ENCODE results near the gene DCLK1. TPM values are rescaled to one million over a fixed set of nuclear protein-coding genes. Genes with fewer than 3 reads are reported as not detected.

The DCLK1 gene
- total and polyA plus RNA-seq, 7 donors: 1.2 to 64.8 (median 10.2) TPM

- H3K4me3 ChIP-seq: no peak overlapping the region
- H3K36me3 ChIP-seq: no peaks in the 10 kb centered on the region
- intact Hi-C loops (cut with DNase I): no loop called here
- 12 to 36% methylated on average over 1 of the region's 1 CpG for WGBS, 2 donors
- TF ChIP-seq POLR2A (IDR thresholded peaks at IDR 0.05): no peak
- TF ChIP-seq EP300 (IDR thresholded peaks at IDR 0.05): no peak
- no peak for TF ChIP-seq POLR2AphosphoS5 (IDR thresholded peaks at IDR 0.05)
- no peak for TF ChIP-seq CTCF (IDR thresholded peaks at IDR 0.05)
- no peak overlapping the region for H3K27ac ChIP-seq
- no peaks in the 10 kb centered on the region for H3K9me3 ChIP-seq
- peaks cover 0 to 10% (median 7%) of the 10 kb centered on the region in 4 donors for H3K4me1 ChIP-seq
- DNase-seq: no peak
- H3K27me3 ChIP-seq: no peaks in the 10 kb centered on the region
These were observed 3.5 kb upstream of the DCLK1 start for GRCh38 chr13:36134632-36135031.

- Histone ChIP-seq H3K27ac (no peak overlapping the region), H3K4me1 (peaks cover 0 to 10% (median 7%) of the 10 kb centered on the region in 4 donors), H3K9me3 (no peaks in the 10 kb centered on the region), H3K4me3 (no peak overlapping the region), H3K27me3 (no peaks in the 10 kb centered on the region), H3K36me3 (no peaks in the 10 kb centered on the region)
- TF ChIP-seq POLR2A (IDR thresholded peaks at IDR 0.05) (no peak), CTCF (IDR thresholded peaks at IDR 0.05) (no peak), EP300 (IDR thresholded peaks at IDR 0.05) (no peak), POLR2AphosphoS5 (IDR thresholded peaks at IDR 0.05) (no peak)
- WGBS, 2 donors: 75 to 78% methylated on average over 5 of the region's 5 CpGs
- intact Hi-C loops (cut with DNase I): no loop called here
- DNase-seq: no peak
These were observed 2.9 kb upstream of the DCLK1 start for GRCh38 chr13:36133950-36134626.

GRCh38 chr13:36132376-36132775 lies 1.2 kb upstream of the DCLK1 start:
- H3K27ac ChIP-seq: peak overlapping the region in 1 of 4 donors; percentile 55
- H3K36me3 ChIP-seq: no peaks in the 10 kb centered on the region
- no peak for TF ChIP-seq POLR2AphosphoS5 (IDR thresholded peaks at IDR 0.05)
- no peak for TF ChIP-seq CTCF (IDR thresholded peaks at IDR 0.05)
- no peak for TF ChIP-seq POLR2A (IDR thresholded peaks at IDR 0.05)
- TF ChIP-seq EP300 (IDR thresholded peaks at IDR 0.05): no peak
- H3K27me3 ChIP-seq: no peaks in the 10 kb centered on the region
- intact Hi-C loops (cut with DNase I): no loop called here
- H3K4me3 ChIP-seq: no peak overlapping the region
- no peak for DNase-seq
- H3K9me3 ChIP-seq: no peaks in the 10 kb centered on the region
- WGBS, 2 donors: 89 to 94% methylated on average over 1 of the region's 1 CpG
- H3K4me1 ChIP-seq: peaks cover 0 to 10% (median 7%) of the 10 kb centered on the region in 4 donors

- Histone ChIP-seq H3K4me1 (peaks cover 0 to 10% (median 7%) of the 10 kb centered on the region in 4 donors), H3K9me3 (no peaks in the 10 kb centered on the region), H3K4me3 (peak overlapping the region in 3 of 4 donors; percentile 54 to 68 (median 62)), H3K27ac (peak overlapping the region; percentile 46 to 59 (median 54)), H3K36me3 (no peaks in the 10 kb centered on the region), H3K27me3 (no peaks in the 10 kb centered on the region)
- TF ChIP-seq POLR2AphosphoS5 (IDR thresholded peaks at IDR 0.05) (peak in 1 of 4 donors; percentile 21), POLR2A (IDR thresholded peaks at IDR 0.05) (no peak), CTCF (IDR thresholded peaks at IDR 0.05) (no peak)
- WGBS, 2 donors: 71 to 76% methylated on average over 5 of the region's 5 CpGs
- intact Hi-C loops (cut with DNase I): no loop called here
- peak; percentile 85 for DNase-seq
These were observed 732 bp upstream of the DCLK1 start for GRCh38 chr13:36131931-36132297.
